SK-N-MC (cell line): ENCODE data around the gene APRT.

Source experiments
- DNase-seq: peaks from one replicate; pipeline ENCODE4 v3.0.0-alpha.2; 2011; ENCODE audit warnings: low read depth, low spot score
- H3K27ac ChIP-seq: fragments of 200-600 bp; sonication (generic); 2 replicates; pipeline ENCODE4 v1.5.1; 2016; ENCODE audit warnings: mixed run types
- H3K36me3 ChIP-seq: fragments of 200-600 bp; sonication (generic); 2 replicates; pipeline ENCODE4 v1.6.1; 2017; ENCODE audit warnings: antibody characterized with exemption, low read length, mixed read lengths; ENCODE audit not compliant: insufficient read depth
- H3K4me3 ChIP-seq: fragments of 200-600 bp; sonication (generic); 2 replicates; pipeline ENCODE4 v1.5.1; 2016
- H3K9ac ChIP-seq: fragments of 200-600 bp; sonication (generic); 2 replicates; pipeline ENCODE4 v1.8.0; 2017; ENCODE audit warnings: mixed run types, mixed read lengths; ENCODE audit not compliant: insufficient read length
- H3K9me3 ChIP-seq: fragments of 200-600 bp; sonication (generic); 2 replicates; pipeline ENCODE4 v1.6.1; 2017; ENCODE audit warnings: low read depth, mild to moderate bottlenecking, antibody characterized with exemption, low read length, moderate library complexity, mixed read lengths
- EZH2 ChIP-seq: fragments of 200-600 bp; sonication (generic); IDR thresholded peaks from one replicate; pipeline ENCODE4 v1.6.1; 2017; ENCODE audit warnings: antibody characterized with exemption
- FOXP2 ChIP-seq: optimal IDR thresholded peaks from 2 replicates; pipeline ENCODE3; 2011; ENCODE audit warnings: mild to moderate bottlenecking, moderate library complexity; ENCODE audit not compliant: insufficient read depth; ENCODE audit errors: extremely low read length, control extremely low read depth
- POLR2AphosphoS5 ChIP-seq: IDR thresholded peaks from 2 replicates; pipeline ENCODE4 v1.6.1; 2012; ENCODE audit warnings: mild to moderate bottlenecking, low read depth, low read length, borderline replicate concordance

APRT gene

GRCh38 chr16:88764080-88764479 lies 47.6 kb downstream of the APRT start:
- H3K4me3 ChIP-seq, result no peak overlapping the region
- DNase-seq, result no peak
- H3K36me3 ChIP-seq, result no peaks in the 10 kb centered on the region
- no peak overlapping the region for H3K27ac ChIP-seq
- H3K9ac ChIP-seq, result no peak overlapping the region
- no peaks in the 10 kb centered on the region for H3K9me3 ChIP-seq
- TF ChIP-seq EZH2, result no peak

GRCh38 chr16:88763502-88764053 lies 48.1 kb downstream of the APRT start:
- Histone ChIP-seq H3K9ac (no peak overlapping the region), H3K4me3 (no peak overlapping the region), H3K36me3 (no peaks in the 10 kb centered on the region), H3K27ac (no peak overlapping the region), H3K9me3 (no peaks in the 10 kb centered on the region)
- DNase-seq, result no peak
- no peak for TF ChIP-seq FOXP2
- TF ChIP-seq POLR2AphosphoS5, result no peak
- no peak for TF ChIP-seq EZH2

GRCh38 chr16:88762941-88763340 lies 48.8 kb downstream of the APRT start:
- no peak overlapping the region for H3K9ac ChIP-seq
- no peak for DNase-seq
- H3K27ac ChIP-seq, result no peak overlapping the region
- no peak overlapping the region for H3K4me3 ChIP-seq
- no peaks in the 10 kb centered on the region for H3K9me3 ChIP-seq
- no peaks in the 10 kb centered on the region for H3K36me3 ChIP-seq
- TF ChIP-seq FOXP2 (no peak), POLR2AphosphoS5 (no peak), EZH2 (no peak)

GRCh38 chr16:88762258-88762870 lies 49.4 kb downstream of the APRT start:
- no peak overlapping the region for H3K4me3 ChIP-seq
- H3K27ac ChIP-seq, result no peak overlapping the region
- no peak for TF ChIP-seq POLR2AphosphoS5
- no peak for TF ChIP-seq EZH2
- TF ChIP-seq FOXP2, result no peak
- no peaks in the 10 kb centered on the region for H3K36me3 ChIP-seq
- no peak for DNase-seq
- no peaks in the 10 kb centered on the region for H3K9me3 ChIP-seq
- no peak overlapping the region for H3K9ac ChIP-seq

- Histone ChIP-seq H3K9ac (no peak overlapping the region), H3K9me3 (no peaks in the 10 kb centered on the region), H3K27ac (no peak overlapping the region), H3K36me3 (no peaks in the 10 kb centered on the region), H3K4me3 (no peak overlapping the region)
- TF ChIP-seq EZH2, result no peak
- TF ChIP-seq FOXP2, result no peak
- TF ChIP-seq POLR2AphosphoS5, result no peak
- no peak for DNase-seq
Measured at GRCh38 chr16:88761830-88762229, 49.9 kb downstream of the APRT start.

- H3K36me3 ChIP-seq, result no peaks in the 10 kb centered on the region
- no peak overlapping the region for H3K4me3 ChIP-seq
- H3K9ac ChIP-seq, result no peak overlapping the region
- no peaks in the 10 kb centered on the region for H3K9me3 ChIP-seq
- no peak for DNase-seq
- no peak overlapping the region for H3K27ac ChIP-seq
- TF ChIP-seq EZH2 (no peak), POLR2AphosphoS5 (no peak), FOXP2 (no peak)
Measured at GRCh38 chr16:88761143-88761534, 50.6 kb downstream of the APRT start.

GRCh38 chr16:88760424-88761142 lies 51.1 kb downstream of the APRT start:
- TF ChIP-seq EZH2 (no peak), FOXP2 (no peak), POLR2AphosphoS5 (no peak)
- Histone ChIP-seq H3K36me3 (no peaks in the 10 kb centered on the region), H3K9me3 (no peaks in the 10 kb centered on the region), H3K4me3 (no peak overlapping the region), H3K27ac (no peak overlapping the region), H3K9ac (no peak overlapping the region)
- no peak for DNase-seq

GRCh38 chr16:88759976-88760350 lies 51.8 kb downstream of the APRT start:
- Histone ChIP-seq H3K36me3 (no peaks in the 10 kb centered on the region), H3K9me3 (no peaks in the 10 kb centered on the region), H3K9ac (no peak overlapping the region), H3K4me3 (no peak overlapping the region), H3K27ac (no peak overlapping the region)
- no peak for TF ChIP-seq FOXP2
- TF ChIP-seq POLR2AphosphoS5, result no peak
- TF ChIP-seq EZH2, result no peak
- DNase-seq, result no peak
